DND-41 (cell line): Measurements from ENCODE around the gene STRA8.
A peak's percentile ranks its signal among the peaks of the same experiment; 100 is the strongest.

Source experiments
- ATAC-seq: fragments of 200-7000 bp; cut with Tn5 transposase; 3 replicates; pipeline ENCODE4 v1.9.1; 2021; ENCODE audit warnings: low read depth; ENCODE audit not compliant: insufficient read depth
- DNase-seq: peaks from one replicate; pipeline ENCODE4 v3.0.0-alpha.2; 2020
- H2AFZ ChIP-seq: 2 replicates; pipeline ENCODE4 v1.6.0; 2012; ENCODE audit warnings: low read depth, low read length
- H3K27ac ChIP-seq: 2 replicates; pipeline ENCODE4 v1.5.1; 2012; ENCODE audit warnings: low read length, inconsistent platforms
- H3K27me3 ChIP-seq: fragments of 200-600 bp; sonication (generic); 2 replicates; pipeline ENCODE4 v1.6.0; 2012; ENCODE audit warnings: low read length, mild to moderate bottlenecking, inconsistent platforms; ENCODE audit not compliant: insufficient read depth, poor library complexity
- H3K36me3 ChIP-seq: 2 replicates; pipeline ENCODE4 v1.5.1; 2012; ENCODE audit warnings: low read length, inconsistent platforms; ENCODE audit not compliant: insufficient read depth
- H3K4me1 ChIP-seq: 2 replicates; pipeline ENCODE4 v1.5.1; 2012; ENCODE audit warnings: mild to moderate bottlenecking, low read length; ENCODE audit not compliant: insufficient read depth
- H3K4me2 ChIP-seq: 2 replicates; pipeline ENCODE4 v1.6.0; 2012; ENCODE audit warnings: mild to moderate bottlenecking, moderate library complexity, low read length, inconsistent platforms; ENCODE audit not compliant: insufficient read depth
- H3K4me3 ChIP-seq, 2 experiments: fragments of 200-600 bp in 1 of 2; shearing (Covaris generic) in 1 of 2; 2 replicates each; pipeline ENCODE4 v1.5.1; 2012 to 2016; ENCODE audit warnings: inconsistent platforms in 2 of 2, low read length in 2 of 2, mild to moderate bottlenecking in 2 of 2, low read depth in 1 of 2, moderate library complexity in 1 of 2
- H3K79me2 ChIP-seq: 2 replicates; pipeline ENCODE4 v1.6.0; 2012; ENCODE audit warnings: low read length, inconsistent platforms; ENCODE audit not compliant: insufficient read depth
- H3K9ac ChIP-seq: 2 replicates; pipeline ENCODE4 v1.6.0; 2012; ENCODE audit warnings: low read depth, mild to moderate bottlenecking, inconsistent platforms, low read length, moderate library complexity
- H3K9me3 ChIP-seq: 2 replicates; pipeline ENCODE4 v1.5.1; 2012; ENCODE audit warnings: low read length, moderate library complexity, mild to moderate bottlenecking, inconsistent platforms; ENCODE audit not compliant: insufficient read depth, severe bottlenecking
- H4K20me1 ChIP-seq: 2 replicates; pipeline ENCODE4 v1.6.0; 2012; ENCODE audit warnings: low read length; ENCODE audit not compliant: insufficient read depth
- EZH2 ChIP-seq: IDR thresholded peaks from 3 replicates; pipeline ENCODE4 v1.6.1; 2012; ENCODE audit warnings: borderline replicate concordance, low read depth, mild to moderate bottlenecking, moderate library complexity, low read length, inconsistent platforms; ENCODE audit not compliant: severe bottlenecking
- TF ChIP-seq, protein P1 (sequence below): IDR thresholded peaks from 2 replicates; pipeline ENCODE4 v1.5.1; 2012; ENCODE audit warnings: borderline replicate concordance, low read length, moderate library complexity, mild to moderate bottlenecking; ENCODE audit not compliant: poor library complexity, severe bottlenecking; ENCODE audit errors: extremely low read depth

STRA8 gene

DNA sequence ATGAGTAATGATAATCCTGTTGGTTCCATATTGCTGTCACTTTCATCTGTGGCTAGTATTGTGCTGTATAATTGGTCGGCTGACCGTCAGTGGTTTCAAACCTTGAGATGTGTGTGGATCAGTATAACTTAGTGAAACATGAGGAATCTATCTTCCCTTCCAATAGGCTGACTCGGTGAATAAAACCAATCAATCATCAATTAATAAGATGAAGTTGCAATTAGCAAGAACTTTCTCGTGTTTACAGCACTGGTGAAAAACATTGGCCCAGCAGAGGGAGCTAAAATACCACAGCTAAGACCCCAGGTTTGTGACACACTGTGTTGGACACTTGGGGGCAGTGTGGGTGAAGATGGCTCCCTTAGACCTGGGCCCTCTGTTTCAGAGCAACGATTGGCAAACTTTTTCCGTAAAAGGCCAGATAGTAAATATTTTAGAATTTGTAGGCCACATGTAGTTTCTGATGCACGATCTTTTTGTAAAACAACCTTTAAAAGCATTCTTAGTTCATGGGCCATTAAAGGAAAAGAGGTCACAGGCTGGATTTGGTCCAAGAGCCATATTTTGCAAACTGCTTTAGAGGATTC lies 47.8 kb downstream of the STRA8 start:
- peak; percentile 99 for ATAC-seq
- H3K4me2 ChIP-seq = no peak overlapping the region
- peak; percentile 81 for DNase-seq
- TF ChIP-seq, protein P1, sequence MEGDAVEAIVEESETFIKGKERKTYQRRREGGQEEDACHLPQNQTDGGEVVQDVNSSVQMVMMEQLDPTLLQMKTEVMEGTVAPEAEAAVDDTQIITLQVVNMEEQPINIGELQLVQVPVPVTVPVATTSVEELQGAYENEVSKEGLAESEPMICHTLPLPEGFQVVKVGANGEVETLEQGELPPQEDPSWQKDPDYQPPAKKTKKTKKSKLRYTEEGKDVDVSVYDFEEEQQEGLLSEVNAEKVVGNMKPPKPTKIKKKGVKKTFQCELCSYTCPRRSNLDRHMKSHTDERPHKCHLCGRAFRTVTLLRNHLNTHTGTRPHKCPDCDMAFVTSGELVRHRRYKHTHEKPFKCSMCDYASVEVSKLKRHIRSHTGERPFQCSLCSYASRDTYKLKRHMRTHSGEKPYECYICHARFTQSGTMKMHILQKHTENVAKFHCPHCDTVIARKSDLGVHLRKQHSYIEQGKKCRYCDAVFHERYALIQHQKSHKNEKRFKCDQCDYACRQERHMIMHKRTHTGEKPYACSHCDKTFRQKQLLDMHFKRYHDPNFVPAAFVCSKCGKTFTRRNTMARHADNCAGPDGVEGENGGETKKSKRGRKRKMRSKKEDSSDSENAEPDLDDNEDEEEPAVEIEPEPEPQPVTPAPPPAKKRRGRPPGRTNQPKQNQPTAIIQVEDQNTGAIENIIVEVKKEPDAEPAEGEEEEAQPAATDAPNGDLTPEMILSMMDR = peak; percentile 99
- no peak for TF ChIP-seq EZH2
- H3K36me3 ChIP-seq = no peaks in the 10 kb centered on the region
- peak overlapping the region; percentile 51; the same call in 1 of the 2 replicates for H2AFZ ChIP-seq
- H3K27ac ChIP-seq = no peak overlapping the region
- no peaks in the 10 kb centered on the region for H3K79me2 ChIP-seq
- H3K27me3 ChIP-seq = peaks cover 3% of the 10 kb centered on the region
- H3K4me3 ChIP-seq = no peak overlapping the region
- no peaks in the 10 kb centered on the region for H3K9me3 ChIP-seq
- H3K9ac ChIP-seq = no peak overlapping the region
- H4K20me1 ChIP-seq = no peaks in the 10 kb centered on the region
- H3K4me1 ChIP-seq = peaks cover 3% of the 10 kb centered on the region; the same call in 1 of the 2 replicates

DNA sequence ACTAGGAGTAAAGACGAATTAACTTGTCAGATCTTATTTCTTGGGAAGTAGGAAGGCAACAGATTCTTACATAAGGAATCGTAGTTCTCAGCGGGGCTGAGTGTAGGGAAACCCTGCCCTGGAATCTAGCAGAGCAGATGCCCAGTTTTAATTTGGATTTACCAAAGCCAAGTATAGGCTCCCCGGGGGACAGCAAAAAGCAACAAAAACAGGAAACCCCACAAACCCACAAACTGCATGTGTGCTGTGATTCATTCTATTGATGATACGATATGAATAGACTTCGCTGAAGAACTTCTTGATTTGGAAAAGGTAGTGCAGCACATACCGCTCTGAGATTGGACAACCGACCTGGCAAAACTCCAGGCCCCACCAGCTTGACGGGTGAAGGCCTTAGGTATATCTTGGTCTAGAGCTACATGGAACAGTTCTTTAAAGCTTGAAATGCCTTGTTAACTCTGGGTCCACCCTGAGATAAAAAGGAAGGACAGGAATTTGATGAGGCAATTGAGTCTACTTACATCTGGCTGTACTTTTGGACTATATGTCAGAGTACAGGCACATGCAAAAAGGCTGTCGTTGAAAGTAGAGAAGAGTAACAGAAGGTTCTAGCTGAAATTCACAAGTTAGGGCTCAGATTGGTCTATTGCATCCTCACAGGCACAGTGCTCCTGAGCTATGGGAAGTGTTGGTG lies 49.1 kb downstream of the STRA8 start:
- no peak for DNase-seq
- Histone ChIP-seq H3K4me2 (no peak overlapping the region), H3K9ac (no peak overlapping the region), H3K36me3 (no peaks in the 10 kb centered on the region), H3K79me2 (no peaks in the 10 kb centered on the region), H4K20me1 (no peaks in the 10 kb centered on the region), H3K9me3 (no peaks in the 10 kb centered on the region), H3K4me3 (no peak overlapping the region), H2AFZ (no peak overlapping the region), H3K27ac (no peak overlapping the region), H3K27me3 (peaks cover 3% of the 10 kb centered on the region), H3K4me1 (peaks cover 3% of the 10 kb centered on the region; the same call in 1 of the 2 replicates)
- ATAC-seq = no peak
- no peak for TF ChIP-seq EZH2
- TF ChIP-seq, protein P1 = no peak

DNA sequence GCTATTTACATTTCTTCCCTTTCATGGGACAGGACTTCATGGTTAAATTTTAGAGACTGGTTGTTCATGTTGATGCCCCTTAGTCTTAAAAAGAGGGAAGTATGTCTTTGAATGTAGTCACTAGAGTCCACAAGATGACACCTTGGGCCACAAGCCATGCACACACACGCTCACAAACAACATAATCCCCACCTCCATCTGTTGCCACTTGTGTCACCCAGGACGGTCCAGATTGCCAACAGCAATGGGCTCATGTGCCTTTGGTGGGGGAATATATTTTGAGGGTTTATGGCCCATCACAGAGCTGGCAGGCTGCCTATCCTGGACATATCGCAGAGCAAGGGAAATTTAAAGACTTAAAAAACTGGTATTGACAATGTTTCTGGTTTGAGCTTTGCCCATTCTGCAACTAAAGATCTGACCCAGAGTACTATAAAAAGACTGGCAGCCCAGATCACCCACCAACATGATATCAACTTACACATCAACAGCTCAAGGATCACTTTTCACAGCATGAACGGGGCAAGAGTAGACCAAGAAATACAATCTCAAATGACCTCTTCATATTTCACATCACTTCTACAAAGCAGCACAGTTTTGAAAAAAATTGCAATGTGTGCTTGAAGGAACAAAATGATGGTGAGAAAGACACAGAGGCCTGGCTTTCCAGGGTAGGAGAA lies 50.5 kb downstream of the STRA8 start:
- no peak for ATAC-seq
- Histone ChIP-seq H4K20me1 (no peaks in the 10 kb centered on the region), H3K4me3 (no peak overlapping the region), H3K9me3 (no peaks in the 10 kb centered on the region), H3K9ac (no peak overlapping the region), H3K79me2 (no peaks in the 10 kb centered on the region), H3K27me3 (peaks cover 3% of the 10 kb centered on the region), H3K36me3 (no peaks in the 10 kb centered on the region), H2AFZ (no peak overlapping the region), H3K4me2 (no peak overlapping the region), H3K27ac (no peak overlapping the region), H3K4me1 (peaks cover 3% of the 10 kb centered on the region; the same call in 1 of the 2 replicates)
- no peak for DNase-seq
- no peak for TF ChIP-seq EZH2
- TF ChIP-seq, protein P1 = no peak
